IPS-15b (cell line): Measurements from ENCODE around the gene ARID2.

ENCODE experiments used
- H3K27me3 ChIP-seq: one replicate; pipeline ENCODE4 v1.6.1; 2013; ENCODE audit warnings: low read length; ENCODE audit not compliant: control insufficient read depth, insufficient read depth
- H3K36me3 ChIP-seq: one replicate; pipeline ENCODE4 v1.6.1; 2013; ENCODE audit warnings: low read length; ENCODE audit not compliant: control insufficient read depth, insufficient read depth
- H3K4me1 ChIP-seq: one replicate; pipeline ENCODE4 v1.6.1; 2013; ENCODE audit warnings: mild to moderate bottlenecking, low read length; ENCODE audit not compliant: control insufficient read depth, insufficient read depth
- H3K4me3 ChIP-seq: one replicate; pipeline ENCODE4 v1.5.1; 2013; ENCODE audit warnings: low read depth, low read length
- H3K9ac ChIP-seq: one replicate; pipeline ENCODE4 v1.6.1; 2013; ENCODE audit warnings: low read depth, mild to moderate bottlenecking, low read length
- H3K9me3 ChIP-seq: one replicate; pipeline ENCODE4 v1.6.1; 2013; ENCODE audit warnings: mild to moderate bottlenecking, low read length; ENCODE audit not compliant: control insufficient read depth, insufficient read depth

ARID2 gene

GRCh38 chr12:45701296-45701695 is 28.2 kb upstream of the ARID2 start:
- Histone ChIP-seq H3K36me3 (no peaks in the 10 kb centered on the region), H3K4me1 (no peaks in the 10 kb centered on the region), H3K9ac (no peak overlapping the region), H3K27me3 (no peaks in the 10 kb centered on the region), H3K4me3 (no peak overlapping the region), H3K9me3 (no peaks in the 10 kb centered on the region)

- Histone ChIP-seq H3K9ac (no peak overlapping the region), H3K9me3 (no peaks in the 10 kb centered on the region), H3K4me1 (peaks cover 6% of the 10 kb centered on the region), H3K27me3 (peaks cover 2% of the 10 kb centered on the region), H3K36me3 (no peaks in the 10 kb centered on the region), H3K4me3 (no peak overlapping the region)
These were observed 25.6 kb upstream of the ARID2 start for GRCh38 chr12:45703942-45704341.

- no peak overlapping the region for H3K9ac ChIP-seq
- no peaks in the 10 kb centered on the region for H3K9me3 ChIP-seq
- peaks cover 6% of the 10 kb centered on the region for H3K4me1 ChIP-seq
- no peaks in the 10 kb centered on the region for H3K36me3 ChIP-seq
- H3K27me3 ChIP-seq, result peaks cover 2% of the 10 kb centered on the region
- no peak overlapping the region for H3K4me3 ChIP-seq
These were observed 24.5 kb upstream of the ARID2 start for GRCh38 chr12:45704968-45705367.

GRCh38 chr12:45705404-45705803 is 24.1 kb upstream of the ARID2 start:
- Histone ChIP-seq H3K4me1 (peaks cover 6% of the 10 kb centered on the region), H3K27me3 (peaks cover 2% of the 10 kb centered on the region), H3K4me3 (no peak overlapping the region), H3K9me3 (no peaks in the 10 kb centered on the region), H3K36me3 (no peaks in the 10 kb centered on the region), H3K9ac (no peak overlapping the region)

GRCh38 chr12:45707241-45707857 is 22.2 kb upstream of the ARID2 start:
- H3K9me3 ChIP-seq, result no peaks in the 10 kb centered on the region
- no peak overlapping the region for H3K9ac ChIP-seq
- peaks cover 6% of the 10 kb centered on the region for H3K4me1 ChIP-seq
- H3K27me3 ChIP-seq, result peaks cover 2% of the 10 kb centered on the region
- H3K36me3 ChIP-seq, result no peaks in the 10 kb centered on the region
- no peak overlapping the region for H3K4me3 ChIP-seq

DNA sequence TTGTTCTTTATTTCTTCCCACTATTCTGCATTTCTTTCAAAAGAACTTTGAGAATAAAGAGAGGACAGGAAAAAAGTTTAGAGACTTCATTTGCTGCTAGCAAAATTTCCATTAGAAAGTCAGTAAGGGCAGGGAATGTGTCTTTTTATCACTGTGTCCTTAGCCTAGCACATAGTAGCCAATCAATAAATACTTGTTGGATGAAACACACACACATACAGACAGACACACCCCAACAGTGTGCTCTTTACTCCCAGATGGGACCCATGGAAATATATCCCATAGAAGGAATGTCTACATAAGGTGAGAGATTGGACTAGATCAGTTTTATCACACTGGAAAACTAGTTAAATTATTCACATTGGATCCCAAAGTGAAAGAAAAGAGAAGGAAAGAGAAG is 21.1 kb upstream of the ARID2 start:
- Histone ChIP-seq H3K36me3 (no peaks in the 10 kb centered on the region), H3K9ac (no peak overlapping the region), H3K9me3 (no peaks in the 10 kb centered on the region), H3K4me3 (no peak overlapping the region), H3K4me1 (peaks cover 6% of the 10 kb centered on the region), H3K27me3 (peaks cover 2% of the 10 kb centered on the region)

- no peak overlapping the region for H3K4me3 ChIP-seq
- H3K4me1 ChIP-seq, result peaks cover 6% of the 10 kb centered on the region
- no peaks in the 10 kb centered on the region for H3K36me3 ChIP-seq
- peaks cover 2% of the 10 kb centered on the region for H3K27me3 ChIP-seq
- no peaks in the 10 kb centered on the region for H3K9me3 ChIP-seq
- H3K9ac ChIP-seq, result no peak overlapping the region
These were observed 20.6 kb upstream of the ARID2 start for GRCh38 chr12:45708901-45709300.

DNA sequence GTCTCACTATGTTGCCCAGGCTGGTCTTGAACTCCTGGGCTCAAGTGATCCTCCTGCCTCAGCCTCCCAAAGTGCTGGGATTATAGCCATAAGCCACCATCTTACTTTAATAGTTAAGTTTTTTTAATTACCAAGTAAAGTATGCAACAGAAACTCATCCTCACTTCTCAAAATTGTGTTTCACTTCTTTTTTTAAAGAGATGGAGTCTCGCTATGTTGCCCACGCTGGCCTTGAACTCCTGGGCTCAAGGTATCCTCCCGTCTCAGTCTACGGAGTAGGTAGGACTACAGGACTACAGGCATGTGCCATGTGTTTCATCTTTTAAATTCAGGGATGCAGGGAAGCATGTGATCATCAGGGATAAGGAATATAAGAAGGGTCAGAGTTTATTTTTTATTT is 17.2 kb upstream of the ARID2 start:
- no peaks in the 10 kb centered on the region for H3K27me3 ChIP-seq
- H3K9me3 ChIP-seq, result no peaks in the 10 kb centered on the region
- H3K36me3 ChIP-seq, result no peaks in the 10 kb centered on the region
- no peak overlapping the region for H3K9ac ChIP-seq
- H3K4me3 ChIP-seq, result no peak overlapping the region
- peaks cover 4% of the 10 kb centered on the region for H3K4me1 ChIP-seq

DNA sequence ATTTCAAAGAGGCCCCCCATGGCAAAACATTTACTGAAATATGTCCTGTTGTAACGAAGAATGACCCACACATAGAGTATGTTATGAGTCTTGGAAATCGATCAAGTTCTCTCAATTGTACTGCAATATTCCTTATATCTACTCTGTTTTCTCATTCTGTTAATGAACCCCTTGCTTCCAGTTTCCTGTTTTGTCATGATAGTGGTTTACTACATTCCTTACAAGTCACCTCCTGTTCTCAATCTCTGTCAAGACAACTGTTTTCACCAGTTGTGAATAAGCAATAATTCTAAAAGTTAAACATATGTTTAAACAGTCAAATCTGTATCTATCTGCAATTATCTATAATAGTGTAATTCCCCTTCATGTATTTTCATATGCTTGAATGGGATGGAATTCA is 16.4 kb upstream of the ARID2 start:
- Histone ChIP-seq H3K4me3 (no peak overlapping the region), H3K9me3 (no peaks in the 10 kb centered on the region), H3K27me3 (no peaks in the 10 kb centered on the region), H3K9ac (no peak overlapping the region), H3K36me3 (no peaks in the 10 kb centered on the region), H3K4me1 (peaks cover 4% of the 10 kb centered on the region)

DNA sequence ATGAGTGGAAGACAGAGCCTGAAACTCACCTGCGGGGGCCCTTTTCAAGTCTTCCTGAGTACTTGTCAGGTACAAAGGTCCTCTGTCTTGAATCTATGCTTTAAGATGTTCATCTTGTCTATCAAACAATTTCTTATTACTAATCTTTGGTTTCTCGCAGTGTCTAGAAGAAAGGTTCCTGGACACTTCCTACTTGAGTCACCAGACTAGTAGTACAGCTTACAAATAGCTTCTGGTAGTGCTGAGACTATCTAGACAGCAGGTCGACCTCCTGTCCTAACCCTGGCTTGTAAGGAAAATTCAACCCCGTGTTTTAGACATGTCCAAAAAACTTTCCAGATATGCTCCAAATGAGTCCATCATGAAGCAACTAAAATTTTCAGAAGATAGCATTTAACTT is 11.2 kb upstream of the ARID2 start:
- no peaks in the 10 kb centered on the region for H3K4me1 ChIP-seq
- H3K9ac ChIP-seq, result no peak overlapping the region
- H3K36me3 ChIP-seq, result no peaks in the 10 kb centered on the region

GRCh38 chr12:45720069-45720468 is 9.4 kb upstream of the ARID2 start:
- no peak overlapping the region for H3K4me3 ChIP-seq
- no peaks in the 10 kb centered on the region for H3K27me3 ChIP-seq
- no peaks in the 10 kb centered on the region for H3K4me1 ChIP-seq
- no peak overlapping the region for H3K9ac ChIP-seq
- no peaks in the 10 kb centered on the region for H3K9me3 ChIP-seq
- no peaks in the 10 kb centered on the region for H3K36me3 ChIP-seq

More for the DNA sequence above, 11.2 kb upstream of the ARID2 start:
- Histone ChIP-seq H3K27me3 (no peaks in the 10 kb centered on the region), H3K9me3 (no peaks in the 10 kb centered on the region), H3K4me3 (no peak overlapping the region)

- Histone ChIP-seq H3K4me3 (no peak overlapping the region), H3K4me1 (no peaks in the 10 kb centered on the region), H3K36me3 (no peaks in the 10 kb centered on the region), H3K9ac (no peak overlapping the region), H3K9me3 (no peaks in the 10 kb centered on the region), H3K27me3 (no peaks in the 10 kb centered on the region)
These were observed 8.1 kb upstream of the ARID2 start for GRCh38 chr12:45721369-45721768.
